Astrocyte of the cerebellum (primary cell): ENCODE measurements around the gene PGS1.

Experiments
- DNase-seq: peaks from one replicate; pipeline ENCODE4 v3.0.0-alpha.2; 2011; ENCODE audit warnings: low read depth
- H3K4me3 ChIP-seq: 2 replicates; pipeline ENCODE4 v1.5.1; 2011; ENCODE audit warnings: mild to moderate bottlenecking, low read depth, low read length, moderate library complexity
- in situ Hi-C: cut with HindIII; loops from 2 replicates; pipeline ENCODE4 v1.10.0; 2017; ENCODE audit warnings: low sequenced_read_pairs
- TF ChIP-seq, protein P1 (sequence below): IDR thresholded peaks from 2 replicates; pipeline ENCODE4 v1.5.1; 2012; ENCODE audit warnings: low read length, low read depth, moderate library complexity, mild to moderate bottlenecking; ENCODE audit errors: missing control alignments

The PGS1 gene

DNA sequence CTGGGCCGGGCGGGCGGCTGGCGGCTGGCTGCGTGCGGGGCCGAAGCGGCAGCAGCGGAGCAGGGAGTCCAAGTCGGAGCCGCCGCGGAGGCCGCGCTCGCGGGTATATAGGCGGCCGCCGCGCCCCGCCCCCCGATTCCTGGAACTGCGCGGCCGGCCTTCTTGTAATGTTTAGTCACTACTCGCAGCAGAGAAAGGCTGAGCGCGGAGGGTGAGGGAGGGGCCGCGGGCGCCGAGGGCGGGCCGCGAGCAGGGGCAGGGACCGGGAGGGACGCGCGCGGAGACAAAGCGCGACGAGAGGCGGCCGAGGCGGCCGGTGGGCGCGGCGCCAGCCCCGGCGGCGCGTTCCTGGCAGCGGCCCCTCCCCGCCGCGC, 18.5 kb upstream of the PGS1 start, which contains the start of gene SOCS3:
SOCS3 (minus strand) TSS at position 81 of the 374 bp plus-strand sequence. CDS start 982 bp downstream, outside the sequence.
- peak within 1 kb of the TSS; percentile 84 for H3K4me3 ChIP-seq
- TF ChIP-seq, protein P1, sequence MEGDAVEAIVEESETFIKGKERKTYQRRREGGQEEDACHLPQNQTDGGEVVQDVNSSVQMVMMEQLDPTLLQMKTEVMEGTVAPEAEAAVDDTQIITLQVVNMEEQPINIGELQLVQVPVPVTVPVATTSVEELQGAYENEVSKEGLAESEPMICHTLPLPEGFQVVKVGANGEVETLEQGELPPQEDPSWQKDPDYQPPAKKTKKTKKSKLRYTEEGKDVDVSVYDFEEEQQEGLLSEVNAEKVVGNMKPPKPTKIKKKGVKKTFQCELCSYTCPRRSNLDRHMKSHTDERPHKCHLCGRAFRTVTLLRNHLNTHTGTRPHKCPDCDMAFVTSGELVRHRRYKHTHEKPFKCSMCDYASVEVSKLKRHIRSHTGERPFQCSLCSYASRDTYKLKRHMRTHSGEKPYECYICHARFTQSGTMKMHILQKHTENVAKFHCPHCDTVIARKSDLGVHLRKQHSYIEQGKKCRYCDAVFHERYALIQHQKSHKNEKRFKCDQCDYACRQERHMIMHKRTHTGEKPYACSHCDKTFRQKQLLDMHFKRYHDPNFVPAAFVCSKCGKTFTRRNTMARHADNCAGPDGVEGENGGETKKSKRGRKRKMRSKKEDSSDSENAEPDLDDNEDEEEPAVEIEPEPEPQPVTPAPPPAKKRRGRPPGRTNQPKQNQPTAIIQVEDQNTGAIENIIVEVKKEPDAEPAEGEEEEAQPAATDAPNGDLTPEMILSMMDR, result no peak
- no peak for DNase-seq
- in situ Hi-C loops, result no loop called here

DNA sequence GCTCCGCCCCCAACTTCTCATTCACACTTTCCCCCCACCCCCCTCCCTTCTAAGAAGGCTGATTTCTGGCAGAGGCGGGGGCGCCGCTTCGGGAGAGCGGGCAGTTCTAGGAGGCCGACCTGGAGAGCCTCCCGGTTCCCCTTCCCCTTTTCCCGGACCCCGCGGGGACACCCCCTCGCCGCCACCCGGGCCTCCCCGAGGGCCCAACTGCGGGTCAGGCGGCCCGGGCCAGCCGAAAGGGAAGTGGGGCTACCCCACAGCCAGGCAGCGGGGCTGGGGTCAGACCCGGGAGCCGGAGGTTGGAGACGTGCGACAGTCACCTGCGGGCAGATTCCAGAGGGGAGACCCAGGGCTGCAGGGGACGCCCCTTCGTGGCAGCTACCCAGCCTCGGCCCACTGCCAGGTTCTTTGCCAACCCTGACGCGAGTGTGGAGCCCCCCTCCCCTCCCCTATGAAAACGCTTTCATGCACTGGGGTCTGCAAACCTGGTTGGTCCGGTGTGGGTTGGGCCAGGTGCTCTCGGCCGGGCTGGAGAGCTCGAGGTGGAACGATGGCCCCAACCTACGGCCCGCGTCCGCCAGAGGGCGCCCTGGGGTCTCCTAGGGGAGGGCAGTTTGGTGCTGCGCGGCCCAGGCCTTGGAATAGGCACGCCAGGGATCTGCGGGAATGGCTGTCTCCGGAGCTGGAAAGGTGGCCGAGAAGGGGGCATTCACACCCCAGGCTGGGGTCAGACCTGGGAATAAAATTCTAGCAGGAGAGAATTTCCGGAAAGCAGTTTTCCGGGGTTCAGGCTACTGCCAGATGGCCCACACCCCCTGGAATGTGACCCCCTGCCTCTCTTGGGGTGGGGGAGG, 17.9 kb upstream of the PGS1 start:
- in situ Hi-C loops, result no loop called here
- no peak for DNase-seq
- TF ChIP-seq, protein P1, result peak; percentile 90
- peak overlapping the region; percentile 62 for H3K4me3 ChIP-seq

DNA sequence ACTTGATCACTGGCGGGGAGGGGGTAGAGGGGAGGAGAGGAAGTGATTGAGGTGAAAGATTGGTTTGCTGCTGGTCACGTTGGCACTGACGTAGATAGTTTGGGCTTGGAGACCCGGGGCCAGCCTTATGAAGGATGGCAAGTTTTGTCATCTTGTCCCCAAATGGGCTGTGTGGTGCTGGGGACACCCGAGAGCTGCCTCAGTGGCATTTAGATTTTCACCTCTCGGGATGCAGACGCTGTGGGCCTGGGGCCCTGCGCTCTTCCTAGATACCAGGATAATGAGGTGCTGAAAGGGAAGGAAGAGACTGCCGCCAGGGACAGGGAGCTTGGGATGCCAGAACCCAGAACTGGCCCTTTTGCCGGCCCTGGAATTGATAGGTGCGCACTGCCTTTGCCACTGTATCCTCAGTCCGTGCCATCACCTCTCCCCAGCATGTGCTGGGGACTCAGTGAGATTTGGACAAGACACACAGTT, 17.2 kb upstream of the PGS1 start:
- no peak for DNase-seq
- no peak overlapping the region for H3K4me3 ChIP-seq
- in situ Hi-C loops, result no loop called here
- TF ChIP-seq, protein P1, result no peak

DNA sequence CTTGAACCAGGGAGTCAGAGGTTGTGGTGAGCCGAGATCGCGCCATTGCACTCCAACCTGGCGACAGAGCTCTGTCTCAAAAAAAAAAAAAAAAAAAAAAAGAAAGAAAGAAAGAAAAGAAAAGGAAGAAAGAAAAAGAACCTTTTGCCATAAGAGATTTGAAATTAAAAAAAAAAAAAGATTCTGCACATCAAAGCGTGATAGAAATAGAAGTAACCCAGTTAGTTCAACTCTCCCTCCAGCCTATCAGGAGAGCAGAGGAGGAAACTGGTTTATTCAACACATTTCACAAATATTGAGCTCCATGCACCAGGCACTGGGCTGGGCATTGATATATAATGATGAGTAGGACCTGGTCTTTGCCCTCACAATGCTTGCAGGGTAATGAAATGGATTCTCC, 16.2 kb upstream of the PGS1 start:
- TF ChIP-seq, protein P1, result no peak
- DNase-seq, result no peak
- in situ Hi-C loops, result no loop called here
- H3K4me3 ChIP-seq, result no peak overlapping the region

DNA sequence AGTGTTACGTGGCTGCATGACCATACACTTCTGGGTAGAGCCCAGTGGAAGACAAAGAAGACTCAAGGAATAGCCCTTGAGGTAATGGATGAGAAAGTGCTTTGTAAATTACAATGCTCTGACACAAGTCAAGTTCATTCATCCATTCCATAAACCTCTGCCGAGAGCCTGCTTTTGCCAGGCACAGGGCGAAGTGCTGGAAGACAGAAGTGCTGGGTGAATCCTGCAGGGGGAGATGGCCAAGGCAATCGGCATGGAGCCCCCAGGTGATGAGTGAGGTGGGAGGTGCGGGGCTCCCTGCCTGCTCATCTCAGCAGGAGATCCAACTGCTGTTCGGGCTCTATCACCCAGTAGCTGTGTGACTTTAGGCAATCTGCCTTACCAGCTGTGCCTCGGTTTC, 15.8 kb upstream of the PGS1 start:
- TF ChIP-seq, protein P1, result peak; percentile 13
- H3K4me3 ChIP-seq, result no peak overlapping the region
- in situ Hi-C loops, result no loop called here
- no peak for DNase-seq

DNA sequence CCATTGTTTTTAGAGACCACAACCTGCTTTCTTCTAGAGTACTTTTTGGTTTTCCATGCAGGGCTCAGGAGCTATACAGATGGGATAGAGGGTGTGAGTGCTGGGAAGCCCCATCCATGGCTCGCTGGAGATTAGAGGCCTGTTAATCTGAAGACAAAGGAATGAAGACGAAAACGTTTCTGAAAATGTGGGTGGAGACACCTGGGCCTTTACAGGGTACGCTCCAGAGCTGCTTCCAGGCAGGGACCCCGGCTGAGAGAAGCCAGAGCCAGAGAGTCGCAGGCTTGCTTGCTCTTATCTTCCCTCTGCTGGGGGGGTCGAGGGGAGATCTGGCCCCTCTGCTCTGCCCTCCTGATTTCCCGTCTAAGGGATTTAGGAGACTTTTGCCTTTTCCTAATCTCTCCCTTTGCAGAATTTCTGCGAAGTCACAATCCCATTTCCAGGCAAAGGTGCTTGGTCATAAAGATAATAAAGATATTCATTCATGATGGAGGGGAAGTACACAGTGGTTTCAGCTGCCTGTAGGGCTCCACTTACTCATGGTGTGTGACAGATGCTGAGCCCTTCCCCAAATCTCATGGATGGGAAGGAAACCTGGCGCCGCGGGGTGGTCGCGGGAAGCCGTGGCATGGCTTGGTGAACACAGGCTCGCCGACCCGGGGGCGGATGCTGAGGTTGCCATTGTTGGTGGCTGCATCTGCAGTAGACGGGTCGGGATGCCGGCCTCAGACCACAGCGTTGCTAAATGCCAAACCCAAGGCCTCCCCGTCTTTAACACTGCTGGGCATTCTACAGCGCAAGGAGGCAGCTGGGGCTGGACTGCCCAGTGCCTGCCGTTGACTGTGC, 13.8 kb upstream of the PGS1 start:
- TF ChIP-seq, protein P1, result no peak
- no peak overlapping the region for H3K4me3 ChIP-seq
- in situ Hi-C loops, result no loop called here
- DNase-seq, result no peak
